ENCODE data around the gene CFAP77.

DNA sequence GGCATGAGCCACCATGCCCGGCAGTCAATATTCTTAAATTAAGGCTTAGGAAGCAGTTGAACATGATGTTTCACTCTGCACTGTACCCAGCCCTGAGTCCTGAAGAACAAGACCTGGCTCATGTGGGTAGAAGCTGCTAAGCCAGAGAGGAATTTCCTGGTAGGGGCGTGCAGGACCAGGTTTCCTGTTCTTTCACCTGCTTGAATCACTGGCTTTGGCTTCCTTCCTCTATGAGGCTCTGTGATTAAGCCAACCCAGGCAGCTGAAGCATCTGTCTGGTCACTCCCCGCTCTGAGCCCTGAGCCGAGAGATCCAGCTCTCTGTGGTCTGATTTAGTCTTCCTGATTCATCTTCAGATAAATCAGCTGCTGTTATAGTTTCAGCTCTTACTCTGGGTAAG lies 29.1 kb downstream of the CFAP77 start:
- TF ChIP-seq RAD21 (IDR thresholded peaks at IDR 0.05; ENCODE audit: low read length), result no peak
- TF ChIP-seq, protein P1, sequence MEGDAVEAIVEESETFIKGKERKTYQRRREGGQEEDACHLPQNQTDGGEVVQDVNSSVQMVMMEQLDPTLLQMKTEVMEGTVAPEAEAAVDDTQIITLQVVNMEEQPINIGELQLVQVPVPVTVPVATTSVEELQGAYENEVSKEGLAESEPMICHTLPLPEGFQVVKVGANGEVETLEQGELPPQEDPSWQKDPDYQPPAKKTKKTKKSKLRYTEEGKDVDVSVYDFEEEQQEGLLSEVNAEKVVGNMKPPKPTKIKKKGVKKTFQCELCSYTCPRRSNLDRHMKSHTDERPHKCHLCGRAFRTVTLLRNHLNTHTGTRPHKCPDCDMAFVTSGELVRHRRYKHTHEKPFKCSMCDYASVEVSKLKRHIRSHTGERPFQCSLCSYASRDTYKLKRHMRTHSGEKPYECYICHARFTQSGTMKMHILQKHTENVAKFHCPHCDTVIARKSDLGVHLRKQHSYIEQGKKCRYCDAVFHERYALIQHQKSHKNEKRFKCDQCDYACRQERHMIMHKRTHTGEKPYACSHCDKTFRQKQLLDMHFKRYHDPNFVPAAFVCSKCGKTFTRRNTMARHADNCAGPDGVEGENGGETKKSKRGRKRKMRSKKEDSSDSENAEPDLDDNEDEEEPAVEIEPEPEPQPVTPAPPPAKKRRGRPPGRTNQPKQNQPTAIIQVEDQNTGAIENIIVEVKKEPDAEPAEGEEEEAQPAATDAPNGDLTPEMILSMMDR (conservative IDR thresholded peaks at IDR 0.05; ENCODE audit: low read depth, low read length), result no peak
- TF ChIP-seq NFE2L2 (IDR thresholded peaks at IDR 0.05; ENCODE audit: low read depth, low read length), result no peak
- TF ChIP-seq POLR2A (IDR thresholded peaks at IDR 0.05; ENCODE audit: low read depth, low read length), result no peak
- no peak for TF ChIP-seq MXI1 (IDR thresholded peaks at IDR 0.05; ENCODE audit: borderline replicate concordance, low read depth, low read length)
- TF ChIP-seq, protein P2, sequence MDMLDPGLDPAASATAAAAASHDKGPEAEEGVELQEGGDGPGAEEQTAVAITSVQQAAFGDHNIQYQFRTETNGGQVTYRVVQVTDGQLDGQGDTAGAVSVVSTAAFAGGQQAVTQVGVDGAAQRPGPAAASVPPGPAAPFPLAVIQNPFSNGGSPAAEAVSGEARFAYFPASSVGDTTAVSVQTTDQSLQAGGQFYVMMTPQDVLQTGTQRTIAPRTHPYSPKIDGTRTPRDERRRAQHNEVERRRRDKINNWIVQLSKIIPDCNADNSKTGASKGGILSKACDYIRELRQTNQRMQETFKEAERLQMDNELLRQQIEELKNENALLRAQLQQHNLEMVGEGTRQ (IDR thresholded peaks at IDR 0.05; ENCODE audit: low read depth, low read length), result no peak
- no peak for TF ChIP-seq CEBPB (IDR thresholded peaks at IDR 0.05; ENCODE audit: low read depth, low read length)
- TF ChIP-seq RCOR1 (IDR thresholded peaks at IDR 0.05; ENCODE audit: insufficient replicate concordance, low read length), result no peak
